T-helper 1 cell (primary cell): ENCODE measurements around the gene LGALS1.
"Not testable (repeated sequence)": the region's sequence is repeated elsewhere in the genome, so short reads cannot be mapped to it uniquely, and the experiment has no call there.

Source experiments
- DNase-seq, 5 donors: peaks; one replicate each; pipeline ENCODE4 v3.0.0-alpha.2; 2012 to 2020

The LGALS1 gene

DNA sequence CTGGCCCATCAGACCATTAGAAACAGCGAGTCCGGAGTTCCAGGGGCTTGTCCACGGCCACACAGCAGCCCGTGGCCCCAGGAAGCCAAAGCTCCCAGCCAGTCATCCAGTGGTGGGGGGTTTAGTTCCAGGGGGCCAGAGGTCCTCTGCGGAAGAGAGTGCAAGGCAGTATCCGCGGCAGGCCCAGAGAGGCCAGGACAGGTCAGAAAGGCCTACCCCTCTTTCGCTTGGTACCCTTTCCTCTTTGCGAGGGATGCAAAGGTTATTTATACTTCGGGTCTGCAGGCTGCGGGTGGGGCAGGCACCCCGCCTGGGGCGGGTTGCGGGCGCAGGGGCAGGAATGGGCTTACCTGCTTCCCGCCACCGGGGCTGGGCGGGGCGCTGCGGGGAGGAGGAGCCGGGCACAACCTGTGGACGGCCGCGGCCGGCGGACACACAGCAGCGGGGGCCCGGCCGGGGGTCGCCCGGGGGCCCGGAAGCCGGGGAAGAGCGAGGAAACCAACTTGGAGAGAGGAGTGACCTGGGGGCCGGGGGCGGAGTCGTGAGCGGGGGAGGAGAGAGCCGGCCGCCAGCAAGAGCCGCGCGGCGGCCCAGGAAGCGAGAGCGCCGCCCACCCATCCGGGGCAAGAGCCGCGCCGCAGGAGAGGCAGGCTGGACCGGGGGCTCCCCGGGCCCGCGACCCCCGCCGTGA lies 36.2 kb upstream of the LGALS1 start, which contains the start of gene SH3BP1:
SH3BP1 (plus strand) TSS at position 600 of the 691 bp plus-strand sequence. CDS start 119 bp downstream, outside the sequence.
- peak; percentile 44 to 63 (median 44) for DNase-seq

- DNase-seq: no peak
These were observed 35.5 kb upstream of the LGALS1 start for GRCh38 chr22:37639771-37640590.

DNA sequence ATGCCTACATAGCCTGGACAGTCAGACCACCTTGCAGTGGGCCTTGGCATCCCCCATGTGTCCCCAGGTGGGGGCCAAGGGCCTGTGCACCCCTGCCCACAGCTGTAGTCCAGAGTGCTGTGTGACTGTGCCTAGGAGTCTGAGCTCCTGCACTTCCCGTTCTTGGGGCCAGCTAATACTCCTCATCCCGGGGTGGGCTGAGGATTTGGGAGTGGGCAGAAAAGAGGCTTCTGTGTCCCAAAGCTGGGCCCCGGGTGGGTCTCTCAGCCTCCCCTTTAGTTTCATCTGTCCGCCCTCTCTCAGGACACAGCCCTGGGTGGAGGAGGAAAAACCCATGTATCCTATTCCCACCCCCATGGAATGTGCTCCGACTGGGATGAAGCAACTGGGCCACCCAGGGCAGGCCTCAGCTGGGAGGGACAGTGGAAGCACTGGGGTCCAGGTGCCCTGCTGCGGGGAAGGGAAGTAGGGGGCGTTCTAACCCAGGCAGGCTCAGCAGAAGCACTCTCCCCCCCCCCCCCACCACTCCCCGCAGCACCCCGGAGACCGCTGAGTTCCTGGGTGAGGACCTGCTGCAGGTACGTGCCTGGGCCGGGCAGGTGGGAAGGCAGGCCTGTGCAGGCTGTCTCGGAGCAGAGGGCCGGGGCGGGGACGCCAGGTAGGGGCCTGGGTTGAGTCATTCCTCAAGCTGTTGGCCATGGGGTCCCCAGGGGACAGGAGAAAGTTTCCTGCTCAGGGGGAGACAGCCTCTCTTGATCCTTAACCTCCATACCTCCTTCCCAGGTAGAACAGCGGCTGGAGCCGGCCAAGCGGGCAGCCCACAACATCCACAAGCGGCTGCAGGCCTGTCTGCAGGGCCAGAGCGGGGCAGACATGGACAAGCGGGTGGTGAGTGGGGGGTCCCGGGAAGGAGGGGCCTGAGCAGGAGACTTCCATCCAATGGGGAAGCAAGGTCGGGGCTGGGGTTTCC lies 34.6 kb upstream of the LGALS1 start:
- no peak for DNase-seq

DNA sequence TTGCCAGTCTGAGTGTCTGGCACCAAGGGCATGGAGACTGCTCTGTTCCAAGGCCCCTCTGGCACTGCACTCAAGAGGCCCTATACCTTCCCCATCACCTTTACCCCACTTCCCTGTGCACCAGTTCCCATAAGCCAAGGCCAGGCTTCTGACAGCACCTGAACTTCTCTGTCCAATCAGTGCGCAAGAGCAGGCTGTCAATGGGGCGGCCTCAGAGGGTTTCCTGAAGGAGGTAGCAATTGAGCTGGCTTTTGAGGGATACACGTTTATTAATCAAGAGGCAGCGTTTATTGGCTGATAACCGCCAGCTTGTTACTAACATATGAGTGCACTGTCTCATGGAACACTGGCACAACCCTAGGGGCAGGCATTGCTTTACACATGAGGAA lies 33.9 kb upstream of the LGALS1 start:
- DNase-seq: no peak

DNA sequence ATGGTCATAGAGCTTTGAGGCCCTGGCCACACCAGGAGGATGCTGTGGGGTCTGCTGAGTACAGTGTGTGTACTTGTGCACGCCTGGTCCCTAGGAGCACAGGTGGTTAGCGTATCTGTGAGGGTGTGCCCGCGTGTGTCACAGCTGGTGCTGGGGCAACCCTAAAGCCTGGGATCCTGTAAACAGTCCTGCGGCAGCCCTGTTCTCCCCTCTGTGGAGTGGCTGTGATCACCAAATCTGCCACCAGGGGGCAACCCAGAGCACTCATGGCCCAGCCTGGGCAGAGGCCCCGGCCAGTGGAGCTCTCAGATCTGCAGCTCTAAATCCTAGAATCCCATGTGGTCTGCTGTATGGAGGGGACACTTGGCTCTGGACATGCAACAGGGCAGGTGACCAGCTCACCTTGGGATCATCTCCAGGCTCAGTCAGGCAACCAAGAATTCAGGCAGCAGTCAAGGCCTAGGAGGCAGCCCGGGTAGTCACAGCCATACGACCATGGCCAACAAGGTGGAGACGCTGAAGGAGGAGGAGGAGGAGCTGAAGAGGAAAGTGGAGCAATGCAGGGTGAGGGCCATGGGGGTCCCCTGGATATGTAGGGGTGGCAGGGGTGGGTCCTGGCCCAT lies 32.1 kb upstream of the LGALS1 start:
- peak; percentile 63 to 85 (median 80) for DNase-seq

- no peak for DNase-seq
These were observed 28.1 kb upstream of the LGALS1 start for GRCh38 chr22:37647317-37647716.

DNA sequence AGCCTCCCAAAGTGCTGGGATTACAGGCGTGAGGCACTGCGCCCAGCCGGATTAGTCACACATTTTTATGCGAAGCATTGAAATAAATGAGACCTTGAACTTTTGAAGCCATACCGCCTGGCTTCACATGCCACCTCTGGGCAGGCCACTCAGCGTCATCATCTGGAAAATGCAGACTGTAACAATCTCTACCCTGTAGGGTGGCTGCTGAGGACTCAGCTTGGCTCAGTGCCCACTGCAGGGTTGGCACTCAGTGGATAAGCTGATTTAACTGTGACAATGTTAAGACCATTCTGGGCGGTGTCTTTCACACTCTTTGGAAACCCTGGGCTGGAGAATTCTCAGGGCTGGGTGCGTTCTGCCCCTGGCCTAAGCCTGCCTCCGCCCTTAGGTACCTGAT lies 27.5 kb upstream of the LGALS1 start:
- DNase-seq: no peak

DNA sequence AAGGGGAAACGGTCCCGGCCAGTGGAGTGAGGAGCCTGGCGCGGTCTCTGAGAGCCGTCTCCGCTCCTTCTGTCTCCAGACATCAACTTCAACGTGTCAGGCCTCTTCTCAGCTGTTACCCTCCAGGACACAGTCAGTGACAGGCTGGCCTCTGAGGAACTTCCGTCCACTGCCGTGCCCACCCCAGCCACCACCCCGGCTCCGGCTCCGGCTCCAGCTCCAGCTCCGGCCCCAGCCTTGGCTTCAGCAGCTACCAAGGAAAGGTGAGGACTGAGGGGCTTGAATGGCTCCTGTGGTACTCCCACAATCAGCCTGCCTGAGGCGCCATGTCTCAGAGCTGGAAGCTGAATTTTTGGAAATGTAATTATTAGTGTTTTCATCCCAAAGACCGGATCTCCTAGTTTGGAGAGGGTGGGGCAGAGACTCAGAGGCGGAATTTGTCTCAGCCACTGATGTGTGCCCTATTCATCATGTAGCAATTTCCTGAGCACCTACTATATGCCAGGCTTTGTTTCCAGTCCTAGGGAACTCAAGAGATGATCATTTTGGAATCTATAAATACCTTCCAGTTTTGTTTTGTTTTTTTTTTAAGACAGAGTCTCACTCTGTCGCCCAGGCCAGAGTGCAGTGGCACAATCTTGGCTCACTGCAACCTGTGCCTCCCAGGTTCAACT lies 24.8 kb upstream of the LGALS1 start:
- DNase-seq: no peak

- DNase-seq: no peak
These were observed 20.7 kb upstream of the LGALS1 start for GRCh38 chr22:37654563-37655251.

- no peak for DNase-seq
These were observed 20.2 kb upstream of the LGALS1 start for GRCh38 chr22:37655252-37655563.

GRCh38 chr22:37656583-37656982 lies 18.9 kb upstream of the LGALS1 start:
- DNase-seq: not testable (repeated sequence)

DNA sequence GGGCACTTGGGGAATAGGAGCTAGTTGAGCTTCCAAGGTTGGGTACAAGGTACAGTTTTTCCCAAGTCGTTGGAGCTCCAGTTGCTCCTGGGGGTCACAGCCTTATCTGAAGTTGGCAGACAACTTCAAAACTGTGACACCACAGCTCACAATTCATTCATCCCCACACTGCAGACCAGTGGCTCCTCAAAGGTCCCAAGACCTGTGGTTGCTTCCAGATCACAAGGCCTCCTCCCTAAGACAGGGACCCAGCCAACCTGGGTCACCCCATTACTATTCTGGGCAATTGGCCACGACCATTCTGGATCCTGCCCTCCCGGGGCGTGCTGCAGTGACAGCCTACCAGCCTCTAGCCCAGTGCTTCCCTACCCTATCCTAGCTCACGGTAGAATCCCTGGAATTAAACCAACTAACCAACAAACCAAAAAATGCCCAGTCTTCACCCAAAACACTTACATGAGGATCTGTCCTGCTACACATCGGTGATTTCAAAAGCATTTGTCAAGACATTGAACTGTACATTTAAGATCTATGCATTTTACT lies 17.8 kb upstream of the LGALS1 start:
- DNase-seq: no peak

- peak; percentile 94 to 99 (median 97) for DNase-seq
These were observed 17.0 kb upstream of the LGALS1 start, which contains the start of gene PDXP for GRCh38 chr22:37658133-37659065. Gene PDXP (plus strand): TSS chr22:37658723. CDS start chr22:37658783, 60 bp downstream.

- DNase-seq: peak in 1 of 5 donors; percentile 20
These were observed 16.2 kb upstream of the LGALS1 start for GRCh38 chr22:37659066-37659896.

DNA sequence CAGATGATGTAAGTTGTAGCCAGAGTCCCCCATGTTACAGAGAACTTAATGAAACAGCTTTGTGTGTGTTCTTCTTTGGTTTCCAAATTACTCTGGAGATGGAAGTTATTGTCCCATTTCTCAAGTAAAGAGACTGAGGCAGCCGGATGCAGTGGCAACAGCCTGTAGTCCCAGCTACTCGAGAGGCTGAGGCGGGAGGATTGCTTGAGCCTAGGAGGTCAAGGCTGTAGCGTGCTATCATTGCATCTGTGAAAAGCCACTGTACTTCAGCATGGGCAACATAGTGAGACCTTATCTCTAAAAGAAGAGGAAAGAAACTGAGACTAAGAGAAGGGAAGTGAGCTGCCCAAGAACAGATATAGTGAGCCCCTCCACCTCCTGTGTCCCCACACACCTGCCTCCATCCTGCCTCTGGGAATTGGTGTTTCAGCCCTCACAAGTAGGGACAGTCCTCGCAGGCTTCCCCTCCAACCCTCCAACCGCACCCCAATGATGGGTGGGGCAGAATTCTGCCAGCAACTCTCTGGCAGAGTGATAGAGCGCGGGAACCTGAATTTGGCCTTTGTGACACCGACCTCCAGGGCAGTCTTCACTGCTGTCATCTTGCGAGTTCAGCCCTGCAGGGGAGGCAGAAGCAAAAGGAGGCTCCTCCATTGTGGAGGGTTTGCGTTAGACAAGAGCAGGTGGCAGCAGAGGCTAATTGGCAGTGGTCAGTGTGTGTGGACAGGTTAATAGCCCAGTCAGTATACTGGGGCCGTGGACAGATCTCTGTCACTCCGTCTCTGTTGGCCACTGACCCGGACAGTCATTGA lies 15.3 kb upstream of the LGALS1 start:
- DNase-seq: no peak

GRCh38 chr22:37660709-37661045 lies 14.8 kb upstream of the LGALS1 start:
- DNase-seq: no peak

- DNase-seq: peak in 1 of 5 donors; percentile 21
These were observed 14.1 kb upstream of the LGALS1 start for GRCh38 chr22:37661160-37661924.
